Measurements from ENCODE around the gene MPZ. TPM values are rescaled to one million over a fixed set of nuclear protein-coding genes. Genes with fewer than 3 reads are reported as not detected.
"Not testable (repeated sequence)": the region's sequence is repeated elsewhere in the genome, so short reads cannot be mapped to it uniquely, and the experiment has no call there.

MPZ gene
- total and polyA plus RNA-seq, 9 of the 15 experiments (the other 6 are each of a cell fraction or from before 2014, with no cell fraction given): 0.22 to 16.6 (median 10.9) TPM

DNA sequence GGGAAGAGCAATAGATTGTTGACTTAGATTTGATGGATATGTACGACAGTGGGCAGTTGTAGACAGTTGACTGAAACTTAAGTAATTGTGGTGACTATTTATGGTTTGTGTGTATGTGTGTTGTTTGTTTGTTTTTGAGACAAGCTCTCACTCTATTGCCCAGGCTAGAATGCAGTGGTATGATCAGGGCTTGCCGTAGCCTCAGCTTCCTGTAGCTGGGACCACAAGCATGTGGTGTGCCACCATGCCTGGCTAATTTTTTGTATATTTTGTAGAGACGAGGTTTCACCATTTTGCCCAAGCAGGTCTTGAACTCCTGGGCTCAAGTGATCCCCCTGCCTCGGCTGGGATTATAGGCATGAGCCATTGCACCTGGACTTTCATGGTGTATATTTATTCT is 14.3 kb upstream of the MPZ start (continued):
- TF ChIP-seq, protein P1, sequence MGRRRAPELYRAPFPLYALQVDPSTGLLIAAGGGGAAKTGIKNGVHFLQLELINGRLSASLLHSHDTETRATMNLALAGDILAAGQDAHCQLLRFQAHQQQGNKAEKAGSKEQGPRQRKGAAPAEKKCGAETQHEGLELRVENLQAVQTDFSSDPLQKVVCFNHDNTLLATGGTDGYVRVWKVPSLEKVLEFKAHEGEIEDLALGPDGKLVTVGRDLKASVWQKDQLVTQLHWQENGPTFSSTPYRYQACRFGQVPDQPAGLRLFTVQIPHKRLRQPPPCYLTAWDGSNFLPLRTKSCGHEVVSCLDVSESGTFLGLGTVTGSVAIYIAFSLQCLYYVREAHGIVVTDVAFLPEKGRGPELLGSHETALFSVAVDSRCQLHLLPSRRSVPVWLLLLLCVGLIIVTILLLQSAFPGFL (CRISPR knock-in tag; IDR thresholded peaks at IDR 0.05): no peak
- no peak for TF ChIP-seq RB1 (IDR thresholded peaks at IDR 0.05; ENCODE audit: low read depth)
- TF ChIP-seq PCBP1 (IDR thresholded peaks at IDR 0.05; ENCODE audit: low read depth, low read length, poor library complexity, severe bottlenecking): no peak
- TF ChIP-seq ZNF239 (CRISPR knock-in tag; IDR thresholded peaks at IDR 0.05): no peak
- no peak for TF ChIP-seq ZKSCAN8 (CRISPR knock-in tag; IDR thresholded peaks at IDR 0.05)

- in situ Hi-C loops (cut with MboI); ATAC-seq; H3K4me3 ChIP-seq; H3K9me1 ChIP-seq (ENCODE audit: control insufficient read depth, insufficient read depth, low read length); H4K20me1 ChIP-seq (replicated peaks; ENCODE audit: control insufficient read depth, insufficient read depth, low read length); H3K9me3 ChIP-seq (replicated peaks; ENCODE audit: control insufficient read depth, insufficient read depth, low read depth, low read length); POLR2A ChIA-PET; BruUV-seq (replicated peaks); H2AFZ ChIP-seq (ENCODE audit: low read depth, low read length); H3K27me3 ChIP-seq (ENCODE audit: control insufficient read depth in 2 of 2, insufficient read depth in 2 of 2, low read length in 2 of 2); CTCF ChIA-PET (ENCODE audit: low intra/inter-chr PET ratio): not testable (repeated sequence)
- Histone ChIP-seq H3K9ac (ENCODE audit: insufficient read depth in 1 of 2, low read depth in 2 of 2, low read length in 2 of 2) (peak overlapping the region; percentile 27 to 40; a peak in 3 of 4 replicates), H3K4me2 (ENCODE audit: insufficient read depth, low read length) (peak overlapping the region; percentile 92), H3K79me2 (ENCODE audit: control insufficient read depth, insufficient read depth, low read length) (peaks cover 45% of the 10 kb centered on the region), H3K36me3 (ENCODE audit: control insufficient read depth, insufficient read depth, low read length) (peaks cover 15% of the 10 kb centered on the region; the same call in 1 of the 3 replicates), H3K27ac (ENCODE audit: extremely low read depth, low read depth, low read length) (peak overlapping the region; percentile 61; the same call in 2 of the 3 replicates), H3K4me1 (replicated peaks in 1 of 2; ENCODE audit: control insufficient read depth in 2 of 2, insufficient read depth in 2 of 2, low read length in 2 of 2) (peaks cover 10 to 20% of the 10 kb centered on the region in 2 experiments; a peak in 4 of 5 replicates)
- WGBS (ENCODE audit: insufficient coverage, low coverage, missing lambda C conversion rate): 25% methylated on average over 17 of the region's 17 CpGs
- FAIRE-seq (peak; percentile 71), DNase-seq (ENCODE audit: extremely low read depth in 1 of 4, low spot score in 3 of 4) (peak in 1 of 4 experiments; percentile 53)
- intact Hi-C loops (cut with micrococcal nuclease): loop anchor here (10.0 kb wide), 1 partner anchor 129 kb away; no protein-coding TSS in a partner anchor
- TF ChIP-seq CUX1 (CRISPR knock-in tag; IDR thresholded peaks at IDR 0.05): peak; percentile 78
- peak; percentile 88; the same call in 1 of the 2 replicates for TF ChIP-seq DMBX1 (CRISPR knock-in tag; IDR thresholded peaks at IDR 0.05; ENCODE audit: borderline replicate concordance)
- TF ChIP-seq, protein P2, sequence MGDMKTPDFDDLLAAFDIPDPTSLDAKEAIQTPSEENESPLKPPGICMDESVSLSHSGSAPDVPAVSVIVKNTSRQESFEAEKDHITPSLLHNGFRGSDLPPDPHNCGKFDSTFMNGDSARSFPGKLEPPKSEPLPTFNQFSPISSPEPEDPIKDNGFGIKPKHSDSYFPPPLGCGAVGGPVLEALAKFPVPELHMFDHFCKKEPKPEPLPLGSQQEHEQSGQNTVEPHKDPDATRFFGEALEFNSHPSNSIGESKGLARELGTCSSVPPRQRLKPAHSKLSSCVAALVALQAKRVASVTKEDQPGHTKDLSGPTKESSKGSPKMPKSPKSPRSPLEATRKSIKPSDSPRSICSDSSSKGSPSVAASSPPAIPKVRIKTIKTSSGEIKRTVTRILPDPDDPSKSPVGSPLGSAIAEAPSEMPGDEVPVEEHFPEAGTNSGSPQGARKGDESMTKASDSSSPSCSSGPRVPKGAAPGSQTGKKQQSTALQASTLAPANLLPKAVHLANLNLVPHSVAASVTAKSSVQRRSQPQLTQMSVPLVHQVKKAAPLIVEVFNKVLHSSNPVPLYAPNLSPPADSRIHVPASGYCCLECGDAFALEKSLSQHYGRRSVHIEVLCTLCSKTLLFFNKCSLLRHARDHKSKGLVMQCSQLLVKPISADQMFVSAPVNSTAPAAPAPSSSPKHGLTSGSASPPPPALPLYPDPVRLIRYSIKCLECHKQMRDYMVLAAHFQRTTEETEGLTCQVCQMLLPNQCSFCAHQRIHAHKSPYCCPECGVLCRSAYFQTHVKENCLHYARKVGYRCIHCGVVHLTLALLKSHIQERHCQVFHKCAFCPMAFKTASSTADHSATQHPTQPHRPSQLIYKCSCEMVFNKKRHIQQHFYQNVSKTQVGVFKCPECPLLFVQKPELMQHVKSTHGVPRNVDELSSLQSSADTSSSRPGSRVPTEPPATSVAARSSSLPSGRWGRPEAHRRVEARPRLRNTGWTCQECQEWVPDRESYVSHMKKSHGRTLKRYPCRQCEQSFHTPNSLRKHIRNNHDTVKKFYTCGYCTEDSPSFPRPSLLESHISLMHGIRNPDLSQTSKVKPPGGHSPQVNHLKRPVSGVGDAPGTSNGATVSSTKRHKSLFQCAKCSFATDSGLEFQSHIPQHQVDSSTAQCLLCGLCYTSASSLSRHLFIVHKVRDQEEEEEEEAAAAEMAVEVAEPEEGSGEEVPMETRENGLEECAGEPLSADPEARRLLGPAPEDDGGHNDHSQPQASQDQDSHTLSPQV (IDR thresholded peaks at IDR 0.05): peak; percentile 99
These were observed 6.3 kb upstream of the MPZ start for GRCh38 chr1:161315841-161316674.
